Mucosa of rectum (tissue), 2 donors: ENCODE measurements around the gene SIRT3.
A peak's percentile ranks its signal among the peaks of the same experiment; 100 is the strongest.

Source experiments
- H3K27ac ChIP-seq, 2 donors: one replicate each; pipeline ENCODE4 v1.7.0; 2013; ENCODE audit warnings: inconsistent platforms in 2 of 2, low read depth in 2 of 2, low read length in 2 of 2
- H3K27me3 ChIP-seq, 2 donors: one replicate each; pipeline ENCODE4 v1.7.0; 2013; ENCODE audit warnings: low read length in 2 of 2; ENCODE audit not compliant: control insufficient read depth in 2 of 2, insufficient read depth in 2 of 2
- H3K36me3 ChIP-seq, 2 donors: one replicate each; pipeline ENCODE4 v1.7.0; 2013; ENCODE audit warnings: low read length in 2 of 2; ENCODE audit not compliant: control insufficient read depth in 2 of 2, insufficient read depth in 2 of 2
- H3K4me1 ChIP-seq, 2 donors: one replicate each; pipeline ENCODE4 v1.7.0; 2013; ENCODE audit warnings: low read length in 2 of 2, mild to moderate bottlenecking in 1 of 2; ENCODE audit not compliant: control insufficient read depth in 2 of 2, insufficient read depth in 2 of 2
- H3K4me3 ChIP-seq, 2 donors: one replicate each; pipeline ENCODE4 v1.7.0; 2013; ENCODE audit warnings: low read length in 2 of 2
- H3K9ac ChIP-seq, 2 donors: one replicate each; pipeline ENCODE4 v1.7.0; 2013; ENCODE audit warnings: low read length in 2 of 2, low read depth in 1 of 2, mild to moderate bottlenecking in 1 of 2
- H3K9me3 ChIP-seq, 2 donors: one replicate each; pipeline ENCODE4 v1.7.0; 2013; ENCODE audit warnings: low read length in 2 of 2; ENCODE audit not compliant: control insufficient read depth in 2 of 2
- donor health status: healthy.
- donor health status: Normal muscosa, but diverticular disease.

Gene SIRT3

GRCh38 chr11:216081-216974 is 19.8 kb downstream of the SIRT3 start:
- peaks cover 31 to 56% of the 10 kb centered on the region in 2 donors for H3K36me3 ChIP-seq
- no peak overlapping the region for H3K9ac ChIP-seq
- H3K27me3 ChIP-seq, result no peaks in the 10 kb centered on the region
- no peak overlapping the region for H3K27ac ChIP-seq
- H3K9me3 ChIP-seq, result no peaks in the 10 kb centered on the region
- H3K4me3 ChIP-seq, result no peak overlapping the region
- no peaks in the 10 kb centered on the region for H3K4me1 ChIP-seq

GRCh38 chr11:215581-216037 is 20.5 kb downstream of the SIRT3 start:
- Histone ChIP-seq H3K36me3 (peaks cover 39 to 64% of the 10 kb centered on the region in 2 donors), H3K4me3 (no peak overlapping the region), H3K9me3 (no peaks in the 10 kb centered on the region), H3K9ac (no peak overlapping the region), H3K4me1 (peaks cover 0 to under 1% of the 10 kb centered on the region in 2 donors), H3K27ac (no peak overlapping the region), H3K27me3 (no peaks in the 10 kb centered on the region)

- Histone ChIP-seq H3K4me3 (no peak overlapping the region), H3K27me3 (no peaks in the 10 kb centered on the region), H3K27ac (no peak overlapping the region), H3K4me1 (peaks cover 14 to 16% of the 10 kb centered on the region in 2 donors), H3K9me3 (no peaks in the 10 kb centered on the region), H3K9ac (no peak overlapping the region), H3K36me3 (peaks cover 40 to 76% of the 10 kb centered on the region in 2 donors)
Observed at GRCh38 chr11:214083-214482, 22.1 kb downstream of the SIRT3 start.

- no peak overlapping the region for H3K4me3 ChIP-seq
- H3K36me3 ChIP-seq, result peaks cover 40 to 71% of the 10 kb centered on the region in 2 donors
- H3K27ac ChIP-seq, result no peak overlapping the region
- no peaks in the 10 kb centered on the region for H3K9me3 ChIP-seq
- no peak overlapping the region for H3K9ac ChIP-seq
- H3K4me1 ChIP-seq, result peaks cover 14 to 17% of the 10 kb centered on the region in 2 donors
- no peaks in the 10 kb centered on the region for H3K27me3 ChIP-seq
Observed at GRCh38 chr11:213111-213510, 23.0 kb downstream of the SIRT3 start.

GRCh38 chr11:212150-213100 is 23.7 kb downstream of the SIRT3 start:
- Histone ChIP-seq H3K9ac (no peak overlapping the region), H3K9me3 (no peaks in the 10 kb centered on the region), H3K27ac (no peak overlapping the region), H3K36me3 (peaks cover 40 to 71% of the 10 kb centered on the region in 2 donors), H3K27me3 (no peaks in the 10 kb centered on the region), H3K4me1 (peaks cover 14 to 17% of the 10 kb centered on the region in 2 donors), H3K4me3 (no peak overlapping the region)

- H3K27me3 ChIP-seq, result no peaks in the 10 kb centered on the region
- H3K9ac ChIP-seq, result no peak overlapping the region
- peaks cover 14 to 17% of the 10 kb centered on the region in 2 donors for H3K4me1 ChIP-seq
- H3K36me3 ChIP-seq, result peaks cover 40 to 71% of the 10 kb centered on the region in 2 donors
- no peak overlapping the region for H3K27ac ChIP-seq
- H3K4me3 ChIP-seq, result no peak overlapping the region
- no peaks in the 10 kb centered on the region for H3K9me3 ChIP-seq
Observed at GRCh38 chr11:211741-212140, 24.4 kb downstream of the SIRT3 start.

GRCh38 chr11:211295-211694 is 24.8 kb downstream of the SIRT3 start:
- Histone ChIP-seq H3K4me1 (peaks cover 16 to 18% of the 10 kb centered on the region in 2 donors), H3K9ac (no peak overlapping the region), H3K9me3 (no peaks in the 10 kb centered on the region), H3K36me3 (peaks cover 40 to 67% of the 10 kb centered on the region in 2 donors), H3K27ac (no peak overlapping the region), H3K27me3 (no peaks in the 10 kb centered on the region), H3K4me3 (no peak overlapping the region)

- Histone ChIP-seq H3K9ac (no peak overlapping the region), H3K4me1 (peaks cover 21 to 23% of the 10 kb centered on the region in 2 donors), H3K27ac (no peak overlapping the region), H3K4me3 (no peak overlapping the region), H3K36me3 (peaks cover 40 to 65% of the 10 kb centered on the region in 2 donors), H3K27me3 (no peaks in the 10 kb centered on the region), H3K9me3 (no peaks in the 10 kb centered on the region)
Observed at GRCh38 chr11:210803-211180, 25.4 kb downstream of the SIRT3 start.

- no peak overlapping the region for H3K27ac ChIP-seq
- H3K27me3 ChIP-seq, result no peaks in the 10 kb centered on the region
- peak overlapping the region in 1 of 2 donors; percentile 99 for H3K4me3 ChIP-seq
- H3K9ac ChIP-seq, result peak overlapping the region in 1 of 2 donors; percentile 52
- H3K36me3 ChIP-seq, result peaks cover 45 to 65% of the 10 kb centered on the region in 2 donors
- peaks cover 26 to 27% of the 10 kb centered on the region in 2 donors for H3K4me1 ChIP-seq
- H3K9me3 ChIP-seq, result no peaks in the 10 kb centered on the region
Observed at GRCh38 chr11:210122-210802, 25.9 kb downstream of the SIRT3 start.
